T follicular helper cell (primary cell): Measurements from ENCODE around the gene DIP2C.

Experiments
- DNase-seq: peaks from one replicate; pipeline ENCODE4 v3.0.0-alpha.2; 2020; ENCODE audit warnings: low read depth

DIP2C gene

GRCh38 chr10:555682-556350, 133.7 kb downstream of the DIP2C start:
- DNase-seq = no peak

DNA sequence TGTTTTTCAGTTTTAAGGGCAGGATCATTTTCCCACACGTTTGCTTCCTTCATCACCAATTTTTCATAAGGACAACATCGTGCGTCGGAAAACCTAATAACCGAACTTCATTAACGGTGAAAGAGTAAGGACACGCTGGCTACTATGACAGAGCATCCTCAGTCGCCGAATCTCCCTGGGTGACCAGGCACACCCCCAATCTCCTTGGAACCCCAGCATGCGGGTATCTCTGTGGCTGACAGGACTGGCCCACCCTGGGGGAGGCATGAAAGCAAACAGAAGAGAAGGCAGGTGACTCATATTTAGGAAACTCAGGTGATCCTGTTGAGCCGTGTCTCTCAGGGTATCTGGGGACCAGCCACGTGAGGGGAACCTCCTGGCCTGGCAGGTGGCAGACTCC, 134.2 kb downstream of the DIP2C start:
- DNase-seq = no peak

DNA sequence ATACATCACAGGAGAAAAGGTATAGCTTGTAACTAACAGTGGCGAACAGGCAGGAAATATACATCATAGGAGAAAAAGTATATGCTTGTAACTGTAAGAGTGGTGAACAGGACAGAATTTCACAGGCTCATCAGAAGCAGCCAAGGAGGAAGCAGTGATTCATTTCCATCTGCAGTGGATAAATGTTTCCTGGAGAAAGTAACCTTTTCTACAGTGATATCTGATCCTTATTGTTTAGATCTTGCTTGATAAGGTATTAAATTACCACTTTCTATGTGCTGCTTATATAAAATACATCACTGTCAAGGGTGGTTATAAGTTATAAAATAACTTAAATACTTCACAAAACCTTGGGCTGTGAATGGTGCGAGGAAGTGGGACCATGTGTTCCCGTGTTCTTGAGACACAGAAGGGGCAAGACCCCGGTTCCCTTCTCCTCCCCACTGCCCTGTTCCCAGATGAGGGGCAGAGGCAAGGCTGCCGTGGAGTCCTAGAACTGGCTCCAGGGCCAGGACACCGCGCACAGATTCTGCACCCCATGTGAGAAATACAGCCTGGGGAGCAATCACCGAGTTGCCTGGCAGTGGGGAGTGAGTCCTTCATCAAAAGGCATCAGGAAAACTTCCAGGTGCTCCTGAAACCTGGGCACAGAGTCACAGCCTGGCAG, 135.2 kb downstream of the DIP2C start:
- DNase-seq = no peak

GRCh38 chr10:553233-553632, 136.2 kb downstream of the DIP2C start:
- no peak for DNase-seq

DNA sequence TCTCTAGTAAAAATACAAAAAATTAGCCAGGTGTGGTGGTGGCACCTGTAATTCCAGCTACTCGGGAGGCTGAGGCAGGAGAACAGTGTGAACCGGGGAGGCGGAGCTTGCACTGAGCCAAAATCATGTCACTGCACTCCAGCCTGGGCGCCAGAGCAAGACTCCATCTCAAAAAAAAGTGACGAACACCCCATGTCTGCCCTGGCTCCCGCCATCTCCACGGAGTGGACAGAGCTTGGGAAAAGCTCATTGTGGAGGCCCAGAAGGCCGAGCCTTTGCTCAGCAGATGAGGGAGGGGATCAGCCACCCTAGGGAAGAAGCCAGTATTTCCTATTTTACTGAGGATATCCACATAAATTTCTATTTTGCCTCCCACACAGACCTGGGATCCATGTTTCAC, 136.8 kb downstream of the DIP2C start:
- no peak for DNase-seq

- no peak for DNase-seq
Observed at GRCh38 chr10:551373-552252, 137.9 kb downstream of the DIP2C start.

GRCh38 chr10:550665-551372, 138.6 kb downstream of the DIP2C start:
- DNase-seq = no peak

GRCh38 chr10:549391-549790, 140.1 kb downstream of the DIP2C start:
- no peak for DNase-seq

- DNase-seq = no peak
Observed at GRCh38 chr10:548238-548901, 141.1 kb downstream of the DIP2C start.

- DNase-seq = no peak
Observed at GRCh38 chr10:547591-548081, 141.8 kb downstream of the DIP2C start.

- DNase-seq = no peak
Observed at GRCh38 chr10:546971-547590, 142.4 kb downstream of the DIP2C start.

GRCh38 chr10:546451-546850, 143.0 kb downstream of the DIP2C start:
- no peak for DNase-seq

GRCh38 chr10:543862-544822, 145.3 kb downstream of the DIP2C start:
- DNase-seq = no peak

GRCh38 chr10:543131-543530, 146.3 kb downstream of the DIP2C start:
- no peak for DNase-seq

GRCh38 chr10:541750-542371, 147.6 kb downstream of the DIP2C start:
- DNase-seq = no peak

DNA sequence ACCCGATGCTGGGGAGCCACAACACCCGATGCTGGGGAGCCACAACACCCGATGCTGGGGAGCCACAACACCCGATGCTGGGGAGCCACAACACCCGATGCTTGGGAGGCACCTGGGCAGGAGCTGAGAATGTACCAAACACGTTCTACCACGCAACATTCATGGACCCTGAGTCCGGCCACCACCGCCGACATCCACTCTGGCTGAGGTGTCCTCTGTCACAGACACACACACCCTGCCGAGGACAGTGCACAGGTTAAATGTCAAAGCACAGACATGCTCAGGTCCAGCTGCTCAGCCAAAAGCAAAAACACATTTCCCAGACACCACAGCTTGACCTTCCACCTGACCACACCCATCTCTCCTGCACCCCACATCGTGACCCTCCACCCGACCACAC, 148.4 kb downstream of the DIP2C start:
- DNase-seq = no peak

GRCh38 chr10:538895-539294, 150.6 kb downstream of the DIP2C start:
- no peak for DNase-seq

GRCh38 chr10:536935-537334, 152.5 kb downstream of the DIP2C start:
- DNase-seq = no peak

DNA sequence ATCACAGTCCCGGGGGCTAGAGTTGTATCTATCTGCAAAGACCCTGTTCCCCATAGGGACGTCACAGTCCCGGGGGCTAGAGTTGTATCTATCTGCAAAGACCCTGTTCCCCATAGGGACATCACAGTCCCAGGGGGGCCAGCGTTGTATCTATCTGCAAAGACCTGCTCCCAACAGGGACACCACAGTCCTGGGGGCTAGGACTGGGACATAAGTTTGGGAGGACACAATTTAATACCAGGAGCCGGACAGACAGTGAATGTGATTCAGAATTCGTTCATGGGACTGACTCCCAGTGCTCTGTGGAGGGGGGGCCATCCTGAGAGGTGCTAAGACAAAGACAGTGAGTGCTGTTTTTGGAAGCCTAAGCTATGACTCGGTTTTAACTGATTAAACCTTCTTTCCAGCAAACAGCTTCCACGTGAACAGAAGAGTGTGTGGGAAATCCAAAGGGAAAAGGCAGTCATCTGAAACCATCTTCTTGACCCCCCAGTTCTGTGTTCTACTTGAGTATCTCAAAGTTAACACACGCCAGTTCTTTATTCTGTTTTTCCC, 153.0 kb downstream of the DIP2C start:
- DNase-seq = no peak
